ENCODE data around the gene METAP1D.

METAP1D gene

GRCh38 chr2:172113617-172114016, 113.9 kb downstream of the METAP1D start:
- TF ChIP-seq FOXP2 (optimal IDR thresholded peaks at IDR 0.05; ENCODE audit: borderline replicate concordance, extremely low read depth, extremely low read length, insufficient read depth), result no peak
- TF ChIP-seq, protein P1, sequence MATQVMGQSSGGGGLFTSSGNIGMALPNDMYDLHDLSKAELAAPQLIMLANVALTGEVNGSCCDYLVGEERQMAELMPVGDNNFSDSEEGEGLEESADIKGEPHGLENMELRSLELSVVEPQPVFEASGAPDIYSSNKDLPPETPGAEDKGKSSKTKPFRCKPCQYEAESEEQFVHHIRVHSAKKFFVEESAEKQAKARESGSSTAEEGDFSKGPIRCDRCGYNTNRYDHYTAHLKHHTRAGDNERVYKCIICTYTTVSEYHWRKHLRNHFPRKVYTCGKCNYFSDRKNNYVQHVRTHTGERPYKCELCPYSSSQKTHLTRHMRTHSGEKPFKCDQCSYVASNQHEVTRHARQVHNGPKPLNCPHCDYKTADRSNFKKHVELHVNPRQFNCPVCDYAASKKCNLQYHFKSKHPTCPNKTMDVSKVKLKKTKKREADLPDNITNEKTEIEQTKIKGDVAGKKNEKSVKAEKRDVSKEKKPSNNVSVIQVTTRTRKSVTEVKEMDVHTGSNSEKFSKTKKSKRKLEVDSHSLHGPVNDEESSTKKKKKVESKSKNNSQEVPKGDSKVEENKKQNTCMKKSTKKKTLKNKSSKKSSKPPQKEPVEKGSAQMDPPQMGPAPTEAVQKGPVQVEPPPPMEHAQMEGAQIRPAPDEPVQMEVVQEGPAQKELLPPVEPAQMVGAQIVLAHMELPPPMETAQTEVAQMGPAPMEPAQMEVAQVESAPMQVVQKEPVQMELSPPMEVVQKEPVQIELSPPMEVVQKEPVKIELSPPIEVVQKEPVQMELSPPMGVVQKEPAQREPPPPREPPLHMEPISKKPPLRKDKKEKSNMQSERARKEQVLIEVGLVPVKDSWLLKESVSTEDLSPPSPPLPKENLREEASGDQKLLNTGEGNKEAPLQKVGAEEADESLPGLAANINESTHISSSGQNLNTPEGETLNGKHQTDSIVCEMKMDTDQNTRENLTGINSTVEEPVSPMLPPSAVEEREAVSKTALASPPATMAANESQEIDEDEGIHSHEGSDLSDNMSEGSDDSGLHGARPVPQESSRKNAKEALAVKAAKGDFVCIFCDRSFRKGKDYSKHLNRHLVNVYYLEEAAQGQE (IDR thresholded peaks at IDR 0.05; ENCODE audit: insufficient read depth in 1 of 2, low read depth in 2 of 2, low read length in 2 of 2), result no peak
- no peak for TF ChIP-seq POLR2AphosphoS5 (IDR thresholded peaks at IDR 0.05; ENCODE audit: low read depth, low read length)
- TF ChIP-seq SIN3A (IDR thresholded peaks at IDR 0.05; ENCODE audit: borderline replicate concordance, insufficient read depth, low read length), result no peak
- no peak for TF ChIP-seq TAF1 (IDR thresholded peaks at IDR 0.05; ENCODE audit: borderline replicate concordance, insufficient read depth, low read length)

DNA sequence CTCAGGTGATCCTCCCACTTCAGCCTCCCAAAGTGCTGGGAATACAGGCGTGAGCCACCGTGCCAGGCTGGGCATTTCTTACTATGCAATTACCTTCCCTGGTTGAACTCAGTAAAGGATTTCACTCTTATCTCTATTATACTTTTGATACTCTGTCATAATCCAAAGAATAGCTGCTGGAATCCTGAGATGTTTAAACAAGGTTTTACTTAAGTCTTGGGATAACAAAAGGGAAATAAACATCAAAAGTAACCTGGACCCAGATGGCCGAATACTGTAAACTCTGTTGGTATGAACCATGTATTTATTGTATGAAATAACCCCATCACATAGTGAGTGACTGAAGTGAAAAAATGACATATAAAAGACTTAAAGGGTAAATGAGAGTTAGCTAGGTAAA, 114.8 kb downstream of the METAP1D start:
- no peak for TF ChIP-seq SIN3A (IDR thresholded peaks at IDR 0.05; ENCODE audit: borderline replicate concordance, insufficient read depth, low read length)
- no peak for TF ChIP-seq TAF1 (IDR thresholded peaks at IDR 0.05; ENCODE audit: borderline replicate concordance, insufficient read depth, low read length)
- no peak for TF ChIP-seq FOXP2 (optimal IDR thresholded peaks at IDR 0.05; ENCODE audit: borderline replicate concordance, extremely low read depth, extremely low read length, insufficient read depth)
- TF ChIP-seq, protein P1 (IDR thresholded peaks at IDR 0.05; ENCODE audit: insufficient read depth in 1 of 2, low read depth in 2 of 2, low read length in 2 of 2), result no peak
- TF ChIP-seq POLR2AphosphoS5 (IDR thresholded peaks at IDR 0.05; ENCODE audit: low read depth, low read length), result no peak

DNA sequence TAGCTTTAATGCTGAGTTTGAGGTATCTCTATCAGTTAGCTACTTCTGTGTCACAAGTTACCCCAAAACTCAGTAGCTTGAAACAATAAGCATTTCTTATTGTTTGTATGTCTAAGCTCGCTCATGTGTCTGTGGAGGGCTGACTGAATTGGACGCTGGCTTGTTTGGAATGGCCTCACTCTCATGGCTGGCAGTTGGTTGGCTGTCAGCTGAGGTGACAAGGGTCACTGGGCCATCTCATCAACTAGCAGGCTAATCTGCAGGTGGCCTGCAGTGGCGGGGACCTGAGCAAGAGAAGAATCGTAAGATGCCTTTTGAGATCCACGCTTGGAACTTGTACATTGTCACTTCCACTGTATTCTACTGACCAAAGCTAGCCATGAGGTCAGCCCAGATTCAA, 116.4 kb downstream of the METAP1D start:
- no peak for TF ChIP-seq POLR2AphosphoS5 (IDR thresholded peaks at IDR 0.05; ENCODE audit: low read depth, low read length)
- TF ChIP-seq SIN3A (IDR thresholded peaks at IDR 0.05; ENCODE audit: borderline replicate concordance, insufficient read depth, low read length), result no peak
- TF ChIP-seq TAF1 (IDR thresholded peaks at IDR 0.05; ENCODE audit: borderline replicate concordance, insufficient read depth, low read length), result no peak
- TF ChIP-seq, protein P1 (IDR thresholded peaks at IDR 0.05; ENCODE audit: insufficient read depth in 1 of 2, low read depth in 2 of 2, low read length in 2 of 2), result no peak
- no peak for TF ChIP-seq FOXP2 (optimal IDR thresholded peaks at IDR 0.05; ENCODE audit: borderline replicate concordance, extremely low read depth, extremely low read length, insufficient read depth)

DNA sequence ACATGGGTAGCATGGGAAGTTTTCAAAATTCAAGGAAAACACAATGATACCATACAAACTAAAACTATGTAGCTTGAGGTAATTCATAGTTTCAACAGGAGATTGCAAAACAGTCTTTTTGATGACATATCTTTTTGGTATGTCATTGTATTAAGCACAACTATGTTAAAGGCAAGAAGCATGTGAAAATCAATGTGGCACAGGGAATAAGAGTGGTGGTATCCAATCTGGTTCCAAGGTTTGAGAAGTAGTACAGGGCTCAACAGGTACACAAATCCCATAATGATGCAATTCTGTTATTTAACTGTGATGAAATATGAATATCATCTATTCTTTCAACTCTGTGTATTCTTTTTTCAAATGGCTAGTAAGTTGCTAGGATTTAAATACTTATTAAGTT, 119.3 kb downstream of the METAP1D start:
- TF ChIP-seq FOXP2 (optimal IDR thresholded peaks at IDR 0.05; ENCODE audit: borderline replicate concordance, extremely low read depth, extremely low read length, insufficient read depth), result no peak
- TF ChIP-seq, protein P1 (IDR thresholded peaks at IDR 0.05; ENCODE audit: insufficient read depth in 1 of 2, low read depth in 2 of 2, low read length in 2 of 2), result no peak

- TF ChIP-seq FOXP2 (optimal IDR thresholded peaks at IDR 0.05; ENCODE audit: borderline replicate concordance, extremely low read depth, extremely low read length, insufficient read depth), result no peak
- no peak for TF ChIP-seq TAF1 (IDR thresholded peaks at IDR 0.05; ENCODE audit: borderline replicate concordance, insufficient read depth, low read length)
- no peak for TF ChIP-seq SIN3A (IDR thresholded peaks at IDR 0.05; ENCODE audit: borderline replicate concordance, insufficient read depth, low read length)
- TF ChIP-seq, protein P1 (IDR thresholded peaks at IDR 0.05; ENCODE audit: insufficient read depth in 1 of 2, low read depth in 2 of 2, low read length in 2 of 2), result no peak
- no peak for TF ChIP-seq POLR2AphosphoS5 (IDR thresholded peaks at IDR 0.05; ENCODE audit: low read depth, low read length)
These were observed 120.4 kb downstream of the METAP1D start for GRCh38 chr2:172120118-172120517.
